ENCODE data around the gene ZFAND6. TPM values are rescaled to one million over a fixed set of nuclear protein-coding genes. Genes with fewer than 3 reads are reported as not detected.
A peak's percentile ranks its signal among the peaks of the same experiment; 100 is the strongest.

Gene ZFAND6
- total and polyA plus RNA-seq, 10 donors = 68.0 to 154 (median 89.2) TPM

DNA sequence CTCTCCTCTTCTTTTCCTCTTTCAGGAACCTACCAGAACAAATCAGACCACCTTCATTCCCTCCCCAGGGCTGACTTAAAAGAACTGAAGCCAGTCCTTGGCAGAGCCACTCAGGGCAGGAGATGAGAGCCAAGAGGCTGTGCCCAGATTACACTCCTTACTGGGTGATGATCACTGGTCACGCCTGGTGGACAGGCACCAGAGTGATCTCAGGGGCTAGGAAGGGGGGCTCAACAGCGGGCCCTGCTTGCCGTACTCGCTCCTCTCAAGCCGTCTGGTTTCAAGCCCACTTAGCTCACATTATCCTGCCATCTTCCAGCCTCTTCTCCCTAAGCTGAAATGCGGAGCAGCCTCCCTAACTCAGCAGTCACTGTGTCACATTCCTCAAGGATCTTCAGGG, 91.7 kb downstream of the ZFAND6 start:
- H3K4me1 ChIP-seq = peaks cover 8 to 43% (median 25%) of the 10 kb centered on the region in 6 donors
- DNase-seq = no peak
- 80 to 93% (median 89%) methylated on average over 6 of the region's 6 CpGs for whole genome bisulfite sequencing, 5 donors
- H3K4me3 ChIP-seq = no peak overlapping the region
- no peaks in the 10 kb centered on the region for H3K27me3 ChIP-seq (replicated peaks in 1 of 7)
- intact Hi-C loops (cut with DNase I; ENCODE audit: low total_unique reads) = loop anchor here (5.0 kb wide), 1 partner anchor 89 kb away; no protein-coding TSS in a partner anchor
- TF ChIP-seq, protein P1, sequence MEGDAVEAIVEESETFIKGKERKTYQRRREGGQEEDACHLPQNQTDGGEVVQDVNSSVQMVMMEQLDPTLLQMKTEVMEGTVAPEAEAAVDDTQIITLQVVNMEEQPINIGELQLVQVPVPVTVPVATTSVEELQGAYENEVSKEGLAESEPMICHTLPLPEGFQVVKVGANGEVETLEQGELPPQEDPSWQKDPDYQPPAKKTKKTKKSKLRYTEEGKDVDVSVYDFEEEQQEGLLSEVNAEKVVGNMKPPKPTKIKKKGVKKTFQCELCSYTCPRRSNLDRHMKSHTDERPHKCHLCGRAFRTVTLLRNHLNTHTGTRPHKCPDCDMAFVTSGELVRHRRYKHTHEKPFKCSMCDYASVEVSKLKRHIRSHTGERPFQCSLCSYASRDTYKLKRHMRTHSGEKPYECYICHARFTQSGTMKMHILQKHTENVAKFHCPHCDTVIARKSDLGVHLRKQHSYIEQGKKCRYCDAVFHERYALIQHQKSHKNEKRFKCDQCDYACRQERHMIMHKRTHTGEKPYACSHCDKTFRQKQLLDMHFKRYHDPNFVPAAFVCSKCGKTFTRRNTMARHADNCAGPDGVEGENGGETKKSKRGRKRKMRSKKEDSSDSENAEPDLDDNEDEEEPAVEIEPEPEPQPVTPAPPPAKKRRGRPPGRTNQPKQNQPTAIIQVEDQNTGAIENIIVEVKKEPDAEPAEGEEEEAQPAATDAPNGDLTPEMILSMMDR (IDR thresholded peaks at IDR 0.05 in 8 of 11, conservative IDR thresholded peaks at IDR 0.05 in 3 of 11) = no peak
- TF ChIP-seq POLR2AphosphoS5 (IDR thresholded peaks at IDR 0.05) (no peak), POLR2A (IDR thresholded peaks at IDR 0.05) (no peak)
- H3K9me3 ChIP-seq = no peaks in the 10 kb centered on the region
- no peak overlapping the region for H3K27ac ChIP-seq
- H3K36me3 ChIP-seq = no peaks in the 10 kb centered on the region

DNA sequence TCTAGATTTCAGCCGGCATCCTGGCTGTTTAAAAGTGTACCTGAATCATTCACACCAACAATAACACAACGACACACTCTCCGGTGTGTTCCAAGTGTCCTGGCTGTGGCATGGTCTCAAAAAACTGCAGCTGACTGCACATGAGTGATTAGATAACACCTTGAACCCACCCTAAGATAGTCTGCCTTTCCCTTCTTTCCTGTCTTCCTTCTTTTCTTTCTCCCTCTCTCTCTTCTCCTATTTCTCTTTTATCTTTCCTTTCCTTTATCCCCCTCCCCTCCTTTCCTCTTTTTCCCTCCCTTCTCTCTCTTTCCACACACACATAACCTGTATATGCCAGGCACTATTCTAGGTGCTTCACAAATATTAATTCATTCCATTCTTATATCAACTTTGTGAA, 92.1 kb downstream of the ZFAND6 start:
- Histone ChIP-seq H3K27me3 (replicated peaks in 1 of 7) (no peaks in the 10 kb centered on the region), H3K4me1 (peaks cover 8 to 47% (median 25%) of the 10 kb centered on the region in 6 donors), H3K27ac (peak overlapping the region in 6 of 8 donors; percentile 26 to 87 (median 82)), H3K9me3 (no peaks in the 10 kb centered on the region), H3K4me3 (peak overlapping the region in 1 of 8 donors; percentile 89), H3K36me3 (no peaks in the 10 kb centered on the region)
- intact Hi-C loops (cut with DNase I; ENCODE audit: low total_unique reads) = loop anchor here (5.0 kb wide), 1 partner anchor 89 kb away; no protein-coding TSS in a partner anchor
- DNase-seq = no peak
- 79 to 88% (median 82%) methylated on average over 3 of the region's 3 CpGs for WGBS, 5 donors
- TF ChIP-seq, protein P1 (IDR thresholded peaks at IDR 0.05 in 8 of 11, conservative IDR thresholded peaks at IDR 0.05 in 3 of 11) = no peak
- no peak for TF ChIP-seq POLR2AphosphoS5 (IDR thresholded peaks at IDR 0.05)
- no peak for TF ChIP-seq POLR2A (IDR thresholded peaks at IDR 0.05)

DNA sequence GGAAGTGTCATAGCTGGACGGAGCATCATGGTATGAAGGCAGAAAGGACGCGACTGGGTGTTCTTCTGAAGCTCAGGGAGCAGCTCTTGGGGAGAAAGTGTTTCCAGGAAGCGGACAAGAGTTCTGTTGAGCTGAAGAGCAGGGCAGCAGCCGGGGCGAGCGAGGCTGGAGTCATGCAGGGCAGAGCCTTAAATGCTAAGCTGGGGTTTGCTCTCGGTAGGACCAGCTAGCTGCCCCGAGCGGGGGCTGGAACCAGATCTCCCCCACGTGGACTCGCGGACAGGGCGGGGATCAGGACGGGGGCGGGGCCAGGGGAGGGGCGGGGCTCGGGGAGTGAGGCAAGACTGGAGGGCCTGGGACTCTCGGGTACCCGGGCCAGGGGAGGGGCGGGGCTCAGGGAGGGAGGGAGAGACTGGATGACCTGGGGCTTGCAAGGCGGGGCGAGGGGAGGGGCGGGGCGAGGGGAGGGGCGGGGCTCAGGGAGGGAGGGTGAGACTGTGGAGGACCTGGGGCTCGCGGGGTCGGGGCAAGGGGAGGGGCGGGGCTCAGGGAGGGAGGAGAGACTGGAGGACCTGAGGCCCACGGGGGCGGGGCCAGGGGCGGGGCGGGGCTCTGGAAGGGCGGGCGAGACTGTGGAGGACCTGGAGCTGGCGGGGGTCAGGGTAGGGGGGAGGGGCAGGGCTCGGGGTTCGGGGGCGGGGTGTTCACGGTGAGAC, 92.9 kb downstream of the ZFAND6 start:
- Histone ChIP-seq H3K4me1 (peaks cover 8 to 55% (median 25%) of the 10 kb centered on the region in 6 donors), H3K9me3 (no peaks in the 10 kb centered on the region), H3K27ac (peak overlapping the region; percentile 42 to 87 (median 82)), H3K4me3 (peak overlapping the region; percentile 48 to 89 (median 71)), H3K27me3 (replicated peaks in 1 of 7) (no peaks in the 10 kb centered on the region), H3K36me3 (no peaks in the 10 kb centered on the region)
- 1 to 6% (median 3%) methylated on average over 11 to 41 of the region's 41 CpGs for WGBS, 5 donors
- intact Hi-C loops (cut with DNase I; ENCODE audit: low total_unique reads) = loop anchor here (5.0 kb wide), 1 partner anchor 90 kb away; no protein-coding TSS in a partner anchor
- peak; percentile 97 for DNase-seq
- TF ChIP-seq POLR2AphosphoS5 (IDR thresholded peaks at IDR 0.05) (peak; percentile 44 to 69 (median 55)), POLR2A (IDR thresholded peaks at IDR 0.05) (no peak)
- TF ChIP-seq, protein P1 (IDR thresholded peaks at IDR 0.05 in 8 of 11, conservative IDR thresholded peaks at IDR 0.05 in 3 of 11) = no peak
